GM10248 (cell line): Measurements from ENCODE around the gene FEZ2.

Experiments
- CTCF ChIA-PET: fragments of 300-600 bp; sonication (Branson Sonifier 250); formaldehyde crosslinking; extraction: SDS; loops from one replicate; lab custom pipeline; 2021; ENCODE audit warnings: antibody characterized with exemption; lab: Yijun Ruan, JAX
- POLR2A ChIA-PET: fragments of 350-650 bp; sonication (Branson Sonifier 250); formaldehyde crosslinking; extraction: SDS; loops from one replicate; lab custom pipeline; 2020; ENCODE audit warnings: antibody characterized with exemption; lab: Yijun Ruan, JAX
- DNase-seq: peaks from one replicate; pipeline ENCODE4 v3.0.0; 2012; ENCODE audit errors: extremely low spot score
- TF ChIP-seq, protein P1 (sequence below): IDR thresholded peaks from 2 replicates; pipeline ENCODE4 v1.5.1; 2012; ENCODE audit warnings: mild to moderate bottlenecking, low read depth; ENCODE audit errors: extremely low read depth, missing control alignments, control extremely low read depth

The FEZ2 gene

DNA sequence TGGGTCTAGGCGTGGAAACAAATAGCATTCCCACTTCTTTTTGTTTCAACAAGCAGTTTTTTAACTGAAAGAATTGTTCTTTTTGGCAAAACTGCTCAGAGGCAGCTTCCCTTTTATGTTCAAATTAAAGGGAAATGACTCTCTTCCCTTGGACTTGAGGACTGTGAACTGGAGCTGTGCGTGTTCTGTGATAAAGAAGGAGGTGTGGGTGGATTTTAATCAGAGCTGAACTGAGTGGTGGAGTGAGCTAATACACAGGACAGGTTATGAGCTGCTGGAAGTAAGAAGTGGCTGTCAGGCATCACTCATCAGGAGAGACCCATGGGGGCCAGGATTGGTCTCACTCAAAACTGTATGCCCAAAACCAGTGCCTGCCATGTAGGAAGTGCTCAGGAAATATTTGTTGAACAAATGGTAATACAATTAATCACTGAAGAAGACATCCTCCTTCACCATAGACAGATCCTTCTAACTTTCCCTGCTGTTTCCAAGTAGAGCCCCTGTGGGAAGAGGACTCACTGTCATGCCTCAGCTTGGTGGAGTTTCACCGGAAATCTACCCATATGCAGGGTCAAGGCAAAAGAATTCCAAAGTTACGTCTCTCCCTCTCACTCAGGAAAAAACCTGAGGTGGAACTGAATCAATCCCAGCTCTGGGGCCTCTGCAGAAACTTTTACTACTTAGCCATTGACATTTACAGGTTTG, 55.9 kb downstream of the FEZ2 start:
- ChIA-PET POLR2A (no interaction called here), CTCF (interaction anchor here (0.7 to 2.6 kb wide), 5 partner anchors 10 to 22 kb away, joined by 3 to 10 read pairs (median 5); no protein-coding TSS in a partner anchor)
- TF ChIP-seq, protein P1, sequence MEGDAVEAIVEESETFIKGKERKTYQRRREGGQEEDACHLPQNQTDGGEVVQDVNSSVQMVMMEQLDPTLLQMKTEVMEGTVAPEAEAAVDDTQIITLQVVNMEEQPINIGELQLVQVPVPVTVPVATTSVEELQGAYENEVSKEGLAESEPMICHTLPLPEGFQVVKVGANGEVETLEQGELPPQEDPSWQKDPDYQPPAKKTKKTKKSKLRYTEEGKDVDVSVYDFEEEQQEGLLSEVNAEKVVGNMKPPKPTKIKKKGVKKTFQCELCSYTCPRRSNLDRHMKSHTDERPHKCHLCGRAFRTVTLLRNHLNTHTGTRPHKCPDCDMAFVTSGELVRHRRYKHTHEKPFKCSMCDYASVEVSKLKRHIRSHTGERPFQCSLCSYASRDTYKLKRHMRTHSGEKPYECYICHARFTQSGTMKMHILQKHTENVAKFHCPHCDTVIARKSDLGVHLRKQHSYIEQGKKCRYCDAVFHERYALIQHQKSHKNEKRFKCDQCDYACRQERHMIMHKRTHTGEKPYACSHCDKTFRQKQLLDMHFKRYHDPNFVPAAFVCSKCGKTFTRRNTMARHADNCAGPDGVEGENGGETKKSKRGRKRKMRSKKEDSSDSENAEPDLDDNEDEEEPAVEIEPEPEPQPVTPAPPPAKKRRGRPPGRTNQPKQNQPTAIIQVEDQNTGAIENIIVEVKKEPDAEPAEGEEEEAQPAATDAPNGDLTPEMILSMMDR, result no peak
- no peak for DNase-seq

DNA sequence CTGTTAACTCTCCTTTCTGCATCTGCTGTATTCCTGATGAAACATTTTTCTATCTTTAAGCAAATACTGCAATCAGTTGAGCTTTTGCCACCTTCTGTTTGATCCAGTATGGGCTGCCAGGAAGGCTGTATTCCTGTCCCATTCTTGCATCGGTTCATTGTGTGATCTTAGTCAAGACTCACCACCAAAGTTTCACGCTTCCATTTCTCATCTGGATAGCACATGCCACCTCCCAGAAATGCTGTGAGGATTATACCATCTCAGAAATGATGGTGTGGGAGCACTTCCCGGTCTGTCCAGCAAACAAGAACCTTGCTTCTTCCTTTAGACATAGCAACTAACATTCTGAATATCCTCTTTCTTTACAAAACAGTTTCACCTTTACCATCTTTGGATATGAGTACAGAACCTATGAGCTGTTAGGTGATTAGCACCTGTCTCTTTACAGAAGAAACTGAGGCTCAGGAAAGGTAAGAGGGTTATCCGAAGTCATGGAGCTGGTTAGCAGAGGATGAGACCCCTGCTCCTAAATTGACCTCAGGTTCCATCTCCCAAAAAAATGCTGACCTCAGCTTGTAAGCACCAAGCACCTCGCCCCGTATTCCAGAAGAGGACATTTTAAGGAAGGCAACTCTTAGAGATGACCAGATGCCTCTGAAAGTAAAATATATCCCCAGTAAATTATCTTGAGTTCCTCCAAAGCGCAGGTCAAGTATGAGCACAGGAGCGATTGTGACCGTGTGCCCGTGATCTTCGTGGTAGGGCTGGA, 56.8 kb downstream of the FEZ2 start:
- ChIA-PET CTCF (interaction anchor here (0.7 to 2.6 kb wide), 4 partner anchors 9 to 21 kb away, joined by 3 to 10 read pairs (median 4); no protein-coding TSS in a partner anchor), POLR2A (no interaction called here)
- no peak for DNase-seq
- TF ChIP-seq, protein P1, result no peak

DNA sequence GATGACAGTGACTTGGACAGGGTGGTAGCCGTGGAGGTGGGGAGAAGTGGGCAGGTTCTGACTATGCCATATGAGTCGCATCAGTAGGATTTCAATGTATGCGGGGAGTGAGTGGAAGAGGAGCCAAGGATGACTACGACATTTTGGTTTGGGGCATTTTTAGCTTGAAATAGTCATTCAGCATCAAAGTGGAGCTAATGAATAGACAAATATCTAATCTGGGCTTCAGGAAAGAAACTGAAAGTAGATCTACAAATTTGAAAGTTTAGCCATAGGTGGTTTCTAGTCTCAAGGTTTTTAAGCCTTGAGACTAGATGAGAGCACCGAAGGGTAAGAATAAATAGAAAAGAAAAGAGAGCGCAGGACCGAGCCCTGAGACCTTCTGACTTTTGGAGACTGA, 58.3 kb downstream of the FEZ2 start:
- DNase-seq, result peak; percentile 33
- POLR2A ChIA-PET, result no interaction called here
- CTCF ChIA-PET, result no interaction called here
- TF ChIP-seq, protein P1, result no peak

DNA sequence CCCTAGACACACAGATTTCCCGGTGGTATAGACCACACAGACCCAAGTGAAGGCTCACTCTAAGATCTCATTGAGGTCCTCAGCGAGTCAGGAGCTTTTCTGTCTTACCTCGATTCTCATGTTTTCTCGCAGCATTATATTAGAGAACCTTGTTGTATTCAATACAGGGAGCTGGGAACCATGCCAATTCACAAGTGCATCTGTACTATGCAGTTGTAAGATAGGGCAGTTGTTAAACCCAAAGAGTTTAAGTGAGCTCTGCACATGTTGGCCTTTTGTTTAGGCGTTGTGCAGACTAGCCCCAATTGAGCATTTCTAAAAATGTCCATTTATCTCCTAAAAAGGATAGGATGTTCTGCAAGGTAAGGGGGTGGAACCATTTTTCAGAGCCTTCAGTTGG, 59.6 kb downstream of the FEZ2 start:
- POLR2A ChIA-PET, result no interaction called here
- TF ChIP-seq, protein P1, result no peak
- DNase-seq, result no peak
- CTCF ChIA-PET, result interaction anchor here (2.4 kb wide), 1 partner anchor 11 kb away, joined by 10 read pairs; no protein-coding TSS in a partner anchor

DNA sequence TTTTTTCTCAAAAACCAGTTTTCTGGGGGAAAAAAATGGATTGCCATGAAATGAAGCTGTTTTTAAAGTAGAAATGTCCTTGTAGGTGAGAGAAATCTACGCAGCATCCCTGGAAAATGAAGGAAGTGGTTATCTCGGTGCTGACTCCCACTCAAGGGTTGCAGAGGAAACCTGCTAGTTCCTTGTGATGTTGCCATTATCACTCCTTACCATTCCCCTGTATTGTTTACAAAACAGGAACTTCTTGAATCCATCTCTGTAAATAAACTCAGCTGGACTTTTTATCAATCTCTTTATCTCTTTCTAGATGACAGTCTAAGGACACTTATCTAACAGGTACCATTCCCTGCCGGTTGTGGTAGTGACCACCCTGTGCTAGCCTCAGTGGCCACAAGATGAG, 61.2 kb downstream of the FEZ2 start:
- CTCF ChIA-PET, result interaction anchor here (0.9 to 2.4 kb wide), 2 partner anchors 9 to 12 kb away, joined by 3 to 10 read pairs; no protein-coding TSS in a partner anchor
- POLR2A ChIA-PET, result no interaction called here
- TF ChIP-seq, protein P1, result no peak
- no peak for DNase-seq

DNA sequence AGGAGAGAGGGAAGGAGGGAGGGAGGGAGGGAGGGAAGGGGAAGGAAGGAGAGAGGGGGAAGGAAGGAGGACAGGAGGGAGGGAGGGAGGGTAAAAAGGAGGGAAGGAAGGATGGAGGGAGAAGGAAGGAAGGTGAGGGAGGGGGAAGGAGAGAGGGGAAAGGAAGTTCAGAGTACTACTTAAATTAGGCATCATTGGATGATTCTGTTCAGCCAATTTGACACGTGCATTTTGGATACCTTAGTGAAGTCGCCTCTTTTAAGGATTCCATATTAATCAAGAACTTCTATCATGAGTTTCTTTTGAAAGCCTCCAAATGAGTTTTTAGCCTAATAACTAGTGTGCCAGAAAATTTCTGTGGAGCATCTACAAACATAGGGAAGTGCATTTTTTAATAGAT, 62.9 kb downstream of the FEZ2 start:
- POLR2A ChIA-PET, result no interaction called here
- CTCF ChIA-PET, result no interaction called here
- no peak for DNase-seq
- TF ChIP-seq, protein P1, result no peak
